ENCODE measurements around the gene SLC22A17. TPM values are rescaled to one million over a fixed set of nuclear protein-coding genes. Genes with fewer than 3 reads are reported as not detected.

The SLC22A17 gene
- total and polyA plus RNA-seq, 9 of the 15 experiments (the other 6 are each of a cell fraction or from before 2014, with no cell fraction given) = 0.07 to 0.09 TPM; not detected in 7

MicroRNA genes within 50 kb of the gene (microRNA counts, 767-probe panel; counts per million panel counts)
- not detected for microRNA hsa-miR-208a

Small RNA genes lying within 50 kb of the gene (microRNA-seq; reads per million reads assigned to microRNA genes)
- gene MIR208A (ENCODE audit: borderline microRNAs expressed) = not detected

Small RNA genes lying within 50 kb of the gene (small RNA-seq; reads per million reads assigned to genes)
- not detected for gene MIR208A

Other genes starting within 250 kb of the SLC22A17 start
Only the 7 nearest of the 18 such genes appear.
- gene PPP1R3E, start 50.0 kb downstream of the SLC22A17 start, total RNA-seq (2014; rRNA removed) = 2.8 and 3.2 TPM in 2 replicates
- gene PPP1R3E, start 50.0 kb downstream of the SLC22A17 start, total RNA-seq (2014; rRNA removed; fragmentation: Illumina TruSeq; extraction: Trizol) = 7.1 and 8.4 TPM in 2 replicates
- gene PPP1R3E, start 50.0 kb downstream of the SLC22A17 start, total RNA-seq (2015; rRNA removed; fragmentation: Illumina TruSeq; extraction: Trizol) = 7.2 and 8.5 TPM in 2 replicates
- gene PPP1R3E, start 50.0 kb downstream of the SLC22A17 start, total RNA-seq (2021) = 7.3 and 7.6 TPM in 2 replicates
- gene PPP1R3E, start 50.0 kb downstream of the SLC22A17 start, polyA plus RNA-seq (2011; rRNA removed) = 18.4 and 26.2 TPM in 2 replicates
- gene PPP1R3E, start 50.0 kb downstream of the SLC22A17 start, polyA plus RNA-seq (2014; fragmentation: Illumina TruSeq; extraction: Trizol) = 11.5 and 13.4 TPM in 2 replicates
- 1 to 10 TPM; 3.4 to 3.9 TPM for gene PPP1R3E, start 50.0 kb downstream of the SLC22A17 start, polyA plus RNA-seq (2014; fragmentation: Nextera tagmentation; extraction: Ambion mirVana)
- 12.9 and 18.5 TPM in 2 replicates for gene PPP1R3E, start 50.0 kb downstream of the SLC22A17 start, polyA plus RNA-seq (2014; rRNA removed)
- gene BCL2L2, start 46.1 kb downstream of the SLC22A17 start, total RNA-seq (2014; rRNA removed) = 15.3 and 17.8 TPM in 2 replicates
- 13.4 and 14.8 TPM in 2 replicates for gene BCL2L2, start 46.1 kb downstream of the SLC22A17 start, total RNA-seq (2014; rRNA removed; fragmentation: Illumina TruSeq; extraction: Trizol)
- 12.2 and 12.8 TPM in 2 replicates for gene BCL2L2, start 46.1 kb downstream of the SLC22A17 start, total RNA-seq (2015; rRNA removed; fragmentation: Illumina TruSeq; extraction: Trizol)
- 13.0 and 18.7 TPM in 2 replicates for gene BCL2L2, start 46.1 kb downstream of the SLC22A17 start, total RNA-seq (2021)
- 21.0 TPM in 2 replicates for gene BCL2L2, start 46.1 kb downstream of the SLC22A17 start, polyA plus RNA-seq (2011; rRNA removed)
- 14.7 and 17.2 TPM in 2 replicates for gene BCL2L2, start 46.1 kb downstream of the SLC22A17 start, polyA plus RNA-seq (2014; fragmentation: Illumina TruSeq; extraction: Trizol)
- gene BCL2L2, start 46.1 kb downstream of the SLC22A17 start, polyA plus RNA-seq (2014; fragmentation: Nextera tagmentation; extraction: Ambion mirVana) = 1 to 10 TPM; 2.6 to 3.2 TPM
- 31.1 and 32.5 TPM in 2 replicates for gene BCL2L2, start 46.1 kb downstream of the SLC22A17 start, polyA plus RNA-seq (2014; rRNA removed)
- 84.5 and 139 TPM in 2 replicates for gene PABPN1, start 31.4 kb downstream of the SLC22A17 start, total RNA-seq (2014; rRNA removed)
- 81.6 and 93.2 TPM in 2 replicates for gene PABPN1, start 31.4 kb downstream of the SLC22A17 start, total RNA-seq (2014; rRNA removed; fragmentation: Illumina TruSeq; extraction: Trizol)
- 175 and 178 TPM in 2 replicates for gene PABPN1, start 31.4 kb downstream of the SLC22A17 start, total RNA-seq (2015; rRNA removed; fragmentation: Illumina TruSeq; extraction: Trizol)
- 192 and 215 TPM in 2 replicates for gene PABPN1, start 31.4 kb downstream of the SLC22A17 start, total RNA-seq (2021)
- 388 and 435 TPM in 2 replicates for gene PABPN1, start 31.4 kb downstream of the SLC22A17 start, polyA plus RNA-seq (2011; rRNA removed)
- gene PABPN1, start 31.4 kb downstream of the SLC22A17 start, polyA plus RNA-seq (2014; fragmentation: Illumina TruSeq; extraction: Trizol) = 226 and 292 TPM in 2 replicates
- gene PABPN1, start 31.4 kb downstream of the SLC22A17 start, polyA plus RNA-seq (2014; fragmentation: Nextera tagmentation; extraction: Ambion mirVana) = 10 to 100 TPM; 32.6 to 34.4 TPM
- gene PABPN1, start 31.4 kb downstream of the SLC22A17 start, polyA plus RNA-seq (2014; rRNA removed) = 194 and 243 TPM in 2 replicates
- gene EFS, start 12.3 kb upstream of the SLC22A17 start, total RNA-seq (2014; rRNA removed) = not detected in 2 replicates
- not detected in 2 replicates for gene EFS, start 12.3 kb upstream of the SLC22A17 start, total RNA-seq (2014; rRNA removed; fragmentation: Illumina TruSeq; extraction: Trizol)
- gene EFS, start 12.3 kb upstream of the SLC22A17 start, total RNA-seq (2015; rRNA removed; fragmentation: Illumina TruSeq; extraction: Trizol) = not detected in 2 replicates
- gene EFS, start 12.3 kb upstream of the SLC22A17 start, total RNA-seq (2021) = 0.07 TPM in 1 of 2 replicates, not detected in the other
- gene EFS, start 12.3 kb upstream of the SLC22A17 start, polyA plus RNA-seq (2011; rRNA removed) = 0.03 and 0.08 TPM in 2 replicates
- not detected in 2 replicates for gene EFS, start 12.3 kb upstream of the SLC22A17 start, polyA plus RNA-seq (2014; fragmentation: Illumina TruSeq; extraction: Trizol)
- gene EFS, start 12.3 kb upstream of the SLC22A17 start, polyA plus RNA-seq (2014; fragmentation: Nextera tagmentation; extraction: Ambion mirVana) = not detected
- gene EFS, start 12.3 kb upstream of the SLC22A17 start, polyA plus RNA-seq (2014; rRNA removed) = 0.01 TPM in 1 of 2 replicates, not detected in the other
- gene IL25, start 19.9 kb upstream of the SLC22A17 start, total RNA-seq (2014; rRNA removed) = not detected in 2 replicates
- gene IL25, start 19.9 kb upstream of the SLC22A17 start, total RNA-seq (2014; rRNA removed; fragmentation: Illumina TruSeq; extraction: Trizol) = not detected in 2 replicates
- not detected in 2 replicates for gene IL25, start 19.9 kb upstream of the SLC22A17 start, total RNA-seq (2015; rRNA removed; fragmentation: Illumina TruSeq; extraction: Trizol)
- gene IL25, start 19.9 kb upstream of the SLC22A17 start, total RNA-seq (2021) = not detected in 2 replicates
- gene IL25, start 19.9 kb upstream of the SLC22A17 start, polyA plus RNA-seq (2011; rRNA removed) = not detected in 2 replicates
- gene IL25, start 19.9 kb upstream of the SLC22A17 start, polyA plus RNA-seq (2014; fragmentation: Illumina TruSeq; extraction: Trizol) = not detected in 2 replicates
- gene IL25, start 19.9 kb upstream of the SLC22A17 start, polyA plus RNA-seq (2014; fragmentation: Nextera tagmentation; extraction: Ambion mirVana) = not detected
- not detected in 2 replicates for gene IL25, start 19.9 kb upstream of the SLC22A17 start, polyA plus RNA-seq (2014; rRNA removed)
- not detected in 2 replicates for gene CMTM5, start 24.2 kb upstream of the SLC22A17 start, total RNA-seq (2014; rRNA removed)
- gene CMTM5, start 24.2 kb upstream of the SLC22A17 start, total RNA-seq (2014; rRNA removed; fragmentation: Illumina TruSeq; extraction: Trizol) = not detected in 2 replicates
- not detected in 2 replicates for gene CMTM5, start 24.2 kb upstream of the SLC22A17 start, total RNA-seq (2015; rRNA removed; fragmentation: Illumina TruSeq; extraction: Trizol)
- gene CMTM5, start 24.2 kb upstream of the SLC22A17 start, total RNA-seq (2021) = not detected in 2 replicates
- 0.09 and 0.21 TPM in 2 replicates for gene CMTM5, start 24.2 kb upstream of the SLC22A17 start, polyA plus RNA-seq (2011; rRNA removed)
- not detected in 2 replicates for gene CMTM5, start 24.2 kb upstream of the SLC22A17 start, polyA plus RNA-seq (2014; fragmentation: Illumina TruSeq; extraction: Trizol)
- gene CMTM5, start 24.2 kb upstream of the SLC22A17 start, polyA plus RNA-seq (2014; fragmentation: Nextera tagmentation; extraction: Ambion mirVana) = not detected
- not detected in 2 replicates for gene CMTM5, start 24.2 kb upstream of the SLC22A17 start, polyA plus RNA-seq (2014; rRNA removed)
- gene MYH6, start 55.4 kb upstream of the SLC22A17 start, total RNA-seq (2014; rRNA removed) = not detected in 2 replicates
- gene MYH6, start 55.4 kb upstream of the SLC22A17 start, total RNA-seq (2014; rRNA removed; fragmentation: Illumina TruSeq; extraction: Trizol) = not detected in 2 replicates
- not detected in 2 replicates for gene MYH6, start 55.4 kb upstream of the SLC22A17 start, total RNA-seq (2015; rRNA removed; fragmentation: Illumina TruSeq; extraction: Trizol)
- not detected in 2 replicates for gene MYH6, start 55.4 kb upstream of the SLC22A17 start, total RNA-seq (2021)
- gene MYH6, start 55.4 kb upstream of the SLC22A17 start, polyA plus RNA-seq (2011; rRNA removed) = not detected in 2 replicates
- not detected in 2 replicates for gene MYH6, start 55.4 kb upstream of the SLC22A17 start, polyA plus RNA-seq (2014; fragmentation: Illumina TruSeq; extraction: Trizol)
- not detected for gene MYH6, start 55.4 kb upstream of the SLC22A17 start, polyA plus RNA-seq (2014; fragmentation: Nextera tagmentation; extraction: Ambion mirVana)
- gene MYH6, start 55.4 kb upstream of the SLC22A17 start, polyA plus RNA-seq (2014; rRNA removed) = not detected in 2 replicates